Lung (tissue), 12 donors: Measurements from ENCODE around the gene IDI1. TPM values are rescaled to one million over a fixed set of nuclear protein-coding genes. Genes with fewer than 3 reads are reported as not detected.
"Not testable (repeated sequence)": the region's sequence is repeated elsewhere in the genome, so short reads cannot be mapped to it uniquely, and the experiment has no call there.

Experiments
- ATAC-seq: fragments of 200-7000 bp; cut with Tn5 transposase; one replicate; pipeline ENCODE4 v1.9.1; 2020; ENCODE audit warnings: moderate number of reproducible peaks; ENCODE audit not compliant: insufficient read depth, low FRiP score
- DNase-seq, 3 donors: peaks; one replicate each; pipeline ENCODE4 v3.0.0-alpha.2; 2013 to 2017
- H3K27ac ChIP-seq, 2 donors: one replicate each; pipeline ENCODE4 v1.5.1; 2013; ENCODE audit warnings: mild to moderate bottlenecking in 2 of 2, moderate library complexity in 2 of 2, control low read depth in 1 of 2, inconsistent platforms in 1 of 2, low read depth in 1 of 2, low read length in 1 of 2
- H3K27me3 ChIP-seq, 3 donors: one replicate each; pipeline ENCODE4 v1.5.1; 2013; ENCODE audit warnings: low read length in 2 of 3; ENCODE audit not compliant: control insufficient read depth in 3 of 3, insufficient read depth in 3 of 3
- H3K36me3 ChIP-seq, 4 donors: one replicate each; pipeline ENCODE4 v1.5.1; 2013; ENCODE audit warnings: low read length in 4 of 4, mild to moderate bottlenecking in 1 of 4, moderate library complexity in 1 of 4; ENCODE audit not compliant: control insufficient read depth in 4 of 4, insufficient read depth in 4 of 4
- H3K4me1 ChIP-seq, 5 donors: one replicate each; pipeline ENCODE4 v1.5.1; 2013; ENCODE audit warnings: low read length in 5 of 5, mild to moderate bottlenecking in 2 of 5, moderate library complexity in 1 of 5; ENCODE audit not compliant: control insufficient read depth in 5 of 5, insufficient read depth in 5 of 5
- H3K4me3 ChIP-seq: one replicate; pipeline ENCODE4 v1.5.1; 2013; ENCODE audit warnings: mild to moderate bottlenecking, control low read depth, moderate library complexity
- H3K9ac ChIP-seq, 2 donors: one replicate each; pipeline ENCODE4 v1.5.1; 2013; ENCODE audit warnings: low read length in 2 of 2, control low read depth in 1 of 2; ENCODE audit not compliant: insufficient read depth in 1 of 2
- H3K9me3 ChIP-seq, 4 donors: one replicate each; pipeline ENCODE4 v1.5.1; 2013; ENCODE audit warnings: low read length in 3 of 4, mild to moderate bottlenecking in 1 of 4, moderate library complexity in 1 of 4; ENCODE audit not compliant: control insufficient read depth in 4 of 4, insufficient read depth in 3 of 4
- WGBS, 2 donors: extraction: QIAGEN DNeasy Blood & Tissue Kit; methylation state at CpG; one replicate each; pipeline ENCODE4 v1.1.7; 2013; 5-methylcytosine and 5-hydroxymethylcytosine counted together
- polyA plus RNA-seq, 2 donors: library from polyadenylated mRNA; stranded (reverse); fragments of 200-250 nt; gene quantifications; one replicate each; pipeline ENCODE4 v1.2.1, GENCODE V29; 2013
- total RNA-seq, 2 donors: library from RNA; depleted of rRNA in 1 of 2; stranded (reverse); fragments of >200 nt in 1 of 2; gene quantifications; one replicate each; pipeline ENCODE4 v1.2.1, GENCODE V29; 2014 to 2021
- TF ChIP-seq, protein P1 (sequence below): IDR thresholded peaks from 2 replicates; pipeline ENCODE4 v1.5.1; 2012; ENCODE audit warnings: mild to moderate bottlenecking; ENCODE audit errors: control extremely low read depth, extremely low read depth
- donor health status: control.
- donor health status: control.
- donor health status: Bipolar disorder and iron deficiency.
- donor health status: healthy.
- donor health status: DM: yes; HTN: yes; CAD: no.

Gene IDI1
- total and polyA plus RNA-seq, 4 donors, result 44.4 to 173 (median 91.4) TPM

DNA sequence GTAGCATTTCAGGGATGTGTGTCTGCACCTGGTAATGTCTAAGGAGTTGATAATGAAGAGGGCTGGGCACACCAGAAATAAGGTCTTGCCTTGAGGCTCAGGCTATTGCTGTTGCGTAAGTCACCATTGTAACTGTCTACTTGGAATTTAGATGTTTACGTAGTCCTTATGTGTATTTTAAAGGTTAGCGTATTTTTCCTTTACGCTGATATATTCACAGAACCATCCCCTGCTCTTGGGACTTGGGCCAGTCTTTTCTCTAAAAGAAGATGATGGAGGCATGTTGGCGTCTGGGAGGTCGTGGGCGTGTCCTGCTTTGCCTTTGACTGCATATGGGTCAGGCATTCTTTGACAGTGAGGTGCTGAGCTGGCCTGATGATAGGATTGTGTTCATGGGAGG lies 22.0 kb upstream of the IDI1 start:
- TF ChIP-seq, protein P1, sequence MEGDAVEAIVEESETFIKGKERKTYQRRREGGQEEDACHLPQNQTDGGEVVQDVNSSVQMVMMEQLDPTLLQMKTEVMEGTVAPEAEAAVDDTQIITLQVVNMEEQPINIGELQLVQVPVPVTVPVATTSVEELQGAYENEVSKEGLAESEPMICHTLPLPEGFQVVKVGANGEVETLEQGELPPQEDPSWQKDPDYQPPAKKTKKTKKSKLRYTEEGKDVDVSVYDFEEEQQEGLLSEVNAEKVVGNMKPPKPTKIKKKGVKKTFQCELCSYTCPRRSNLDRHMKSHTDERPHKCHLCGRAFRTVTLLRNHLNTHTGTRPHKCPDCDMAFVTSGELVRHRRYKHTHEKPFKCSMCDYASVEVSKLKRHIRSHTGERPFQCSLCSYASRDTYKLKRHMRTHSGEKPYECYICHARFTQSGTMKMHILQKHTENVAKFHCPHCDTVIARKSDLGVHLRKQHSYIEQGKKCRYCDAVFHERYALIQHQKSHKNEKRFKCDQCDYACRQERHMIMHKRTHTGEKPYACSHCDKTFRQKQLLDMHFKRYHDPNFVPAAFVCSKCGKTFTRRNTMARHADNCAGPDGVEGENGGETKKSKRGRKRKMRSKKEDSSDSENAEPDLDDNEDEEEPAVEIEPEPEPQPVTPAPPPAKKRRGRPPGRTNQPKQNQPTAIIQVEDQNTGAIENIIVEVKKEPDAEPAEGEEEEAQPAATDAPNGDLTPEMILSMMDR, result no peak
- no peaks in the 10 kb centered on the region for H3K27me3 ChIP-seq
- no peaks in the 10 kb centered on the region for H3K9me3 ChIP-seq
- H3K4me1 ChIP-seq, result no peaks in the 10 kb centered on the region
- peaks cover 0 to 11% (median 3%) of the 10 kb centered on the region in 4 donors for H3K36me3 ChIP-seq
- H3K9ac ChIP-seq, result no peak overlapping the region
- no peak for DNase-seq
- WGBS, 2 donors, result 74 to 85% methylated on average over 7 of the region's 7 CpGs
- no peak for ATAC-seq
- no peak overlapping the region for H3K4me3 ChIP-seq
- no peak overlapping the region for H3K27ac ChIP-seq

DNA sequence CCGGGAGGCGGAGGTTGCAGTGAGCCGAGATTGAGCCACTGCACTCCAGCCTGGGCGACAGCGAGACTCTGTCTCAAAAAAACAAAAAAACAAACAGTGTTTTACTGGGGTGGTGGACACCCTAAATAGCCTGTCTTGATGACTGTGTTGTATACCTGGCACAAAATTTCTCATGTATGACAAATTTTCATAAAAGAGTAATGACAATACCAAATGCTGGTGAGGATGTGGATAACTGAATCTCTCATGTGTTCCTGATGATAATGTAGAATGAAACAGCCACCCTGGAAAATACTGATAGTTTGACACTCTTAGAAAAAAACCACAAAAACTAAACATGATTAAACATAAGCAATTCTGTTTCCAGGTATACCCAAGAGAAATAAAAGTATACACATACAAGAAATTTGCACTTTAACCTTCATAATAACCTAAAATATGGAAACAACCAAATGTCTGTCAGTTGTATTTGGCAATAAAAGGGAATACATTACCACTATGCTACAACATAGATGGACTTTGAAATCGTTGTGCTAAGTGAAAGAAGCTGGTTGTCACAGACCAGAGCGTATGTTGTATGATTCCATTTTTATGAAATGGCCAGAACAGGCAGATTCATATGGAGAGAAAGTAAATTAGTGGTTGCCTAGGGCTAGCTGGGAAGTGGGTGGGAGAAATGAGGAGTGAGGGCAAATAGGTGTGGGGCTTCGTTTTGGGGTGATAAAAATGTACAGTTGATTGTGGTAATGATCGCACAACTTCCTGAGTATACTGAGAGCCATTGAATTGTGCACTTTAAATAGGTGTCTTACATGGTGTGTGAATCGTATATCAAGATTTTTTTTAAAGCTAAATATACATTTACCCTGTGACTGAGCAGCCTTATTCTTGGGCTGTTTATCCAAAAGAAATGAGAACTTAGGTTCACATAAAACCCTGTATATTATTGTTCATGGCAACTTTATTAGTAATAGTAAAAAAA lies 19.8 kb upstream of the IDI1 start:
- Histone ChIP-seq H3K27me3 (no peaks in the 10 kb centered on the region), H3K36me3 (peaks cover 0 to 5% (median 2%) of the 10 kb centered on the region in 4 donors), H3K9ac (no peak overlapping the region), H3K4me3 (no peak overlapping the region), H3K4me1 (no peaks in the 10 kb centered on the region), H3K27ac (no peak overlapping the region), H3K9me3 (no peaks in the 10 kb centered on the region)
- TF ChIP-seq, protein P1, result no peak
- 62 to 88% methylated on average over 10 of the region's 10 CpGs for WGBS, 2 donors
- ATAC-seq, result no peak
- no peak for DNase-seq

DNA sequence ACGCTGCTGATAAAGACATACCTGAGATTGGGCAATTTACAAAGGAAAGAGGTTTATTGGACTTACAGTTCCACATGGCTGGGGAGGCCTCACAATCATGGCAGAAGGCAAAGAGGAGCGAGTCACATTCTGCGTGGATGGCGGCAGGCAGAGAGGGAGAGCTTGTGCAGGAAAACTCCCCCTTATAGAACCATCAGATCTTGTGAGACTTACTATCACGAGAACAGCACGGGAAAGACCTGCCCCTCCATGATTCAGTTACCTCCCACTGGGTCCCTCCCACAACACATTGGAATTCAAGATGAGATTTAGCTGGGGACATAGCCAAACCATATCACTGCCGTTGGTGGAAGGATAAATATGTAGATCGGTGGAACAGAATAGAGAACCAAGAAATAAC lies 17.8 kb upstream of the IDI1 start:
- H3K9ac ChIP-seq, result not testable (repeated sequence)

DNA sequence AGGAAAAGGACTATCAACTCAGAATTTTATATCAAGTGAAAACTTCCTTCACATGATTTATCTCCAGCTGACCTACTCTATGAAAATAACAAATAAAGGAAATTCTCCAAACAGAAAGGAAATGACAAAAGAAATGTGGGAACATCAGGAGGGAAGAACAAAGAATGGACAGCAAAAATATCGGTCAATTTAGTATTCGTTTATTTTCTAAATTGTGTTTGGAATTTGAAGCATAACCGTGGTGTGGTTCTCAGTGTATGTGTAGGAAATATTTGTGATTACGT lies 16.0 kb upstream of the IDI1 start:
- ATAC-seq (no peak), DNase-seq (no peak)
- TF ChIP-seq, protein P1, result no peak
- Histone ChIP-seq H3K9me3 (no peaks in the 10 kb centered on the region), H3K9ac (no peak overlapping the region), H3K36me3 (peaks cover 0 to 3% (median under 1%) of the 10 kb centered on the region in 4 donors), H3K27ac (no peak overlapping the region), H3K4me3 (no peak overlapping the region), H3K4me1 (peaks cover 0 to 18% (median 0%) of the 10 kb centered on the region in 5 donors), H3K27me3 (no peaks in the 10 kb centered on the region)
- WGBS, 2 donors, result 77 to 78% methylated on average over 4 of the region's 4 CpGs

More for the DNA sequence above, 17.8 kb upstream of the IDI1 start:
- not testable (repeated sequence) for H3K27ac ChIP-seq, ATAC-seq, H3K4me3 ChIP-seq, H3K36me3 ChIP-seq, H3K27me3 ChIP-seq, H3K9me3 ChIP-seq, DNase-seq, H3K4me1 ChIP-seq
- 93% methylated on average over 8 of the region's 8 CpGs for WGBS, 2 donors
